K562 (cell line): ENCODE data around the gene PCLAF. TPM values are rescaled to one million over a fixed set of nuclear protein-coding genes. Genes with fewer than 3 reads are reported as not detected.

Experiments
- ADNP ChIP-seq: fragments of 200-800 bp; sonication (Bioruptor generic); IDR thresholded peaks from 2 replicates; pipeline ENCODE4 v1.6.1; 2016; ENCODE audit warnings: missing genetic modification characterization, missing compliant biosample characterization
- AFF4 ChIP-seq: sonication (generic); formaldehyde crosslinking; IDR thresholded peaks from 2 replicates; pipeline ENCODE4 v1.8.0; 2023; ENCODE audit warnings: mild to moderate bottlenecking, missing genetic modification reagents
- BDP1 ChIP-seq: IDR thresholded peaks from 3 replicates; pipeline ENCODE4 v1.6.1; 2011; ENCODE audit not compliant: insufficient read length, insufficient read depth
- CGGBP1 ChIP-seq: fragments of 250-450 bp; sonication (Bioruptor Pico); IDR thresholded peaks from 2 replicates; pipeline ENCODE4 v1.9.0; 2021; ENCODE audit warnings: mild to moderate bottlenecking
- ESRRB ChIP-seq: fragments of 250-450 bp; sonication (Bioruptor Pico); IDR thresholded peaks from 2 replicates; pipeline ENCODE4 v1.5.0; 2020; ENCODE audit warnings: mild to moderate bottlenecking, moderate library complexity, borderline replicate concordance
- HNRNPUL1 ChIP-seq: fragments of 200-400 bp; formaldehyde crosslinking; IDR thresholded peaks from 2 replicates; pipeline ENCODE4 v1.6.1; 2017; ENCODE audit warnings: low read length
- LCOR ChIP-seq: sonication (generic); formaldehyde crosslinking; IDR thresholded peaks from 2 replicates; pipeline ENCODE4 v1.8.0; 2022; ENCODE audit warnings: mild to moderate bottlenecking, missing genetic modification reagents
- NFIX ChIP-seq: fragments of 250-450 bp; sonication (Bioruptor Pico); IDR thresholded peaks from 2 replicates; pipeline ENCODE4 v1.4.0; 2020; ENCODE audit warnings: low read depth, mild to moderate bottlenecking, moderate library complexity
- PTRF ChIP-seq: fragments of 450-650 bp; IDR thresholded peaks from 2 replicates; pipeline ENCODE4 v1.6.1; 2016; ENCODE audit warnings: mild to moderate bottlenecking, missing genetic modification characterization, missing compliant biosample characterization
- RAD51 ChIP-seq: fragments of 450-650 bp; IDR thresholded peaks from 2 replicates; pipeline ENCODE4 v1.7.1; 2016; ENCODE audit warnings: low read depth, mild to moderate bottlenecking, borderline replicate concordance
- RERE ChIP-seq: sonication (generic); formaldehyde crosslinking; IDR thresholded peaks from 2 replicates; pipeline ENCODE4 v1.8.0; 2023; ENCODE audit warnings: missing genetic modification reagents, mild to moderate bottlenecking, borderline replicate concordance
- RNF2 ChIP-seq: sonication (generic); IDR thresholded peaks from 2 replicates; pipeline ENCODE4 v1.6.1; 2016
- RUNX1 ChIP-seq: sonication (generic); IDR thresholded peaks from 2 replicates; pipeline ENCODE4 v1.6.1; 2016; ENCODE audit warnings: antibody characterized with exemption, low read depth
- ZBTB26 ChIP-seq: fragments of 450-650 bp; formaldehyde crosslinking; IDR thresholded peaks from 2 replicates; pipeline ENCODE4 v1.4.0; 2022; ENCODE audit warnings: missing genetic modification characterization
- ZFPM2 ChIP-seq: fragments of 250-450 bp; sonication (Bioruptor Pico); IDR thresholded peaks from 2 replicates; pipeline ENCODE4 v1.5.1; 2022; ENCODE audit warnings: mild to moderate bottlenecking
- ZNF140 ChIP-seq: fragments of 250-450 bp; sonication (Bioruptor Pico); IDR thresholded peaks from 2 replicates; pipeline ENCODE4 v1.8.0; 2021; ENCODE audit warnings: moderate library complexity, mild to moderate bottlenecking, inconsistent platforms
- ZNF347 ChIP-seq: fragments of 450-650 bp; formaldehyde crosslinking; IDR thresholded peaks from 2 replicates; pipeline ENCODE4 v1.4.0; 2020; ENCODE audit warnings: low read depth, mild to moderate bottlenecking, moderate library complexity
- ZZZ3 ChIP-seq: fragments of 450-650 bp; IDR thresholded peaks from 2 replicates; pipeline ENCODE4 v1.6.1; 2016; ENCODE audit warnings: antibody characterized with exemption, mild to moderate bottlenecking, moderate library complexity
- polyA plus RNA-seq, 8 experiments: library from polyadenylated mRNA; depleted of rRNA in 4 of 8; stranded (reverse) in 5 of 8; unstranded in 3 of 8; fragments of >200 nt; fragmentation: Nextera tagmentation in 2 of 8; fragmentation: Illumina TruSeq in 1 of 8; extraction: Ambion mirVana in 2 of 8; extraction: Trizol in 1 of 8; gene quantifications; 2 replicates each; pipeline versions ENCODE4 v1.2.1 to v1.2.3, GENCODE V29; 2011 to 2014; ENCODE audit warnings: inconsistent platforms in 1 of 8, missing spikeins in 1 of 8
- total RNA-seq, 7 experiments: library from RNA; depleted of rRNA in 6 of 7; stranded (reverse); fragments of >200 nt in 6 of 7; fragmentation: Illumina TruSeq in 2 of 7; extraction: Trizol in 2 of 7; gene quantifications; 2 replicates each; pipeline versions ENCODE4 v1.2.1 to v1.2.3, GENCODE V29; 2011 to 2021; ENCODE audit warnings: low replicate concordance in 1 of 7

The PCLAF gene
- total and polyA plus RNA-seq, 9 of the 15 experiments (the other 6 are each of a cell fraction or from before 2014, with no cell fraction given), result 112 to 881 (median 360) TPM

GRCh38 chr15:64430000-64430735 lies 48.9 kb upstream of the PCLAF start (continued):
- TF ChIP-seq ADNP (tag) (0 out of 2 replicates have a peak, but pooled peaks have one; percentile 46), RERE (CRISPR knock-in tag) (no peak), NFIX (CRISPR knock-in tag) (no peak), PTRF (tag) (no peak), ESRRB (CRISPR knock-in tag) (no peak), CGGBP1 (CRISPR knock-in tag) (no peak), ZBTB26 (CRISPR knock-in tag) (no peak), BDP1 (no peak), LCOR (CRISPR knock-in tag) (peak; percentile 40; the same call in 1 of the 2 replicates), RUNX1 (0 out of 2 replicates have a peak, but pooled peaks have one; percentile 51), AFF4 (no peak), RAD51 (no peak), HNRNPUL1 (no peak), ZZZ3 (no peak), RNF2 (peak; percentile 78), ZNF347 (no peak), ZFPM2 (no peak), ZNF140 (CRISPR knock-in tag) (no peak)
